Upper lobe of left lung (tissue), 6 donors: ENCODE data around the gene GATAD2A. TPM values are rescaled to one million over a fixed set of nuclear protein-coding genes. Genes with fewer than 3 reads are reported as not detected.

Experiments
- ATAC-seq, 2 donors: fragments of 200-7000 bp; cut with Tn5 transposase; one replicate each; pipeline ENCODE4 v1.9.1; 2022; ENCODE audit warnings: mild to moderate bottlenecking in 2 of 2, moderate library complexity in 2 of 2; ENCODE audit not compliant: low FRiP score in 2 of 2
- DNase-seq, 2 donors: peaks; one replicate each; pipeline ENCODE4 v3.0.0-alpha.2; 2019 to 2020
- H3K27ac ChIP-seq, 4 donors: fragments of 200-600 bp; sonication (generic); one replicate each; pipeline ENCODE4 v1.5.1; 2016 to 2019
- H3K27me3 ChIP-seq, 4 donors: fragments of 200-600 bp; sonication (generic); one replicate each; pipeline ENCODE4 v1.5.1; 2017 to 2019
- H3K36me3 ChIP-seq, 4 donors: fragments of 200-600 bp; sonication (generic); one replicate each; pipeline ENCODE4 v1.5.1; 2016 to 2019
- H3K4me1 ChIP-seq, 4 donors: fragments of 200-600 bp; sonication (generic); one replicate each; pipeline ENCODE4 v1.5.1; 2018 to 2019
- H3K4me3 ChIP-seq, 4 donors: fragments of 200-600 bp; sonication (generic); one replicate each; pipeline ENCODE4 v1.5.1; 2017 to 2019; ENCODE audit warnings: mild to moderate bottlenecking in 2 of 4, moderate library complexity in 1 of 4
- H3K9me3 ChIP-seq, 4 donors: fragments of 200-600 bp; sonication (generic); one replicate each; pipeline ENCODE4 v1.5.1; 2018 to 2019
- EP300 ChIP-seq, 4 donors: sonication (generic); formaldehyde crosslinking; IDR thresholded peaks; one replicate each; pipeline ENCODE4 v1.5.1; 2017; ENCODE audit warnings: antibody characterized with exemption in 4 of 4, control low read depth in 2 of 4
- POLR2A ChIP-seq, 4 donors: fragments of 450-650 bp; IDR thresholded peaks; one replicate each; pipeline ENCODE4 v1.5.1; 2016 to 2017; ENCODE audit warnings: antibody characterized with exemption in 4 of 4, mild to moderate bottlenecking in 2 of 4
- POLR2AphosphoS5 ChIP-seq, 2 donors: sonication (generic); formaldehyde crosslinking; IDR thresholded peaks; one replicate each; pipeline ENCODE4 v1.5.1; 2017; ENCODE audit warnings: antibody characterized with exemption in 2 of 2
- WGBS, 2 donors: methylation state at CpG; one replicate each; pipeline ENCODE4 v1.1.5; 2017 to 2018; 5-methylcytosine and 5-hydroxymethylcytosine counted together
- total RNA-seq, 6 donors: library from RNA; depleted of rRNA in 4 of 6; stranded (reverse); fragments of >200 nt in 4 of 6; gene quantifications; one replicate each; pipeline versions ENCODE4 v1.1.0 to v1.2.1, GENCODE V29; 2016 to 2021
- TF ChIP-seq, protein P1 (sequence below), 6 experiments: fragments of 450-650 bp in 4 of 6; fragments of 200-600 bp in 2 of 6; sonication (generic) in 2 of 6; IDR thresholded peaks; one replicate each; pipeline ENCODE4 v1.5.1; 2016 to 2019; ENCODE audit warnings: antibody characterized with exemption in 6 of 6
- donor health status: DM: no; HTN: no; CAD: no; lungs with moderate emphysema.
- donor health status: DM: no; HTN: yes; CAD: no; lungs with severe emphysema.

The GATAD2A gene
- total RNA-seq, 6 donors from 2014 or later = 60.8 to 182 (median 88.0) TPM

DNA sequence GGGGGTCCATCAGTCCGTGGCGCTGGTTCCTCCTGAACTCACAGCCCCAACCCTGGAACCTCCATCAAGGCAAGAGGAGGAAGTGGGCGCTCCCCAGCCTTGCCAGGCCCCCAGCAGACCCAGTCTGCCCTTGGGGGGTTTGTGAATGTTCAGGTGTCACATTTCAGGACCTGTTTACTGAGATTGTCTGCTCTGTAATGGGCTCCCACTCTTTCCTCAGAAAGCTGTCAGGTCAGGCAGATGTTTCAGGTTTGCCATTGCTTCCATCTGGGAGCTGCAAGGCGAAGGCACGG is 80.5 kb downstream of the GATAD2A start:
- 86 to 87% methylated on average over 5 of the region's 5 CpGs for WGBS, 2 donors
- no peak for DNase-seq
- no peak for TF ChIP-seq POLR2AphosphoS5 (IDR thresholded peaks at IDR 0.05)
- Histone ChIP-seq H3K27ac (peak overlapping the region in 1 of 4 donors; percentile 83), H3K4me3 (no peak overlapping the region), H3K9me3 (no peaks in the 10 kb centered on the region), H3K4me1 (peaks cover 44 to 64% (median 52%) of the 10 kb centered on the region in 4 donors), H3K27me3 (no peaks in the 10 kb centered on the region), H3K36me3 (peaks cover 0 to 26% (median 4%) of the 10 kb centered on the region in 4 donors)
- ATAC-seq = no peak

DNA sequence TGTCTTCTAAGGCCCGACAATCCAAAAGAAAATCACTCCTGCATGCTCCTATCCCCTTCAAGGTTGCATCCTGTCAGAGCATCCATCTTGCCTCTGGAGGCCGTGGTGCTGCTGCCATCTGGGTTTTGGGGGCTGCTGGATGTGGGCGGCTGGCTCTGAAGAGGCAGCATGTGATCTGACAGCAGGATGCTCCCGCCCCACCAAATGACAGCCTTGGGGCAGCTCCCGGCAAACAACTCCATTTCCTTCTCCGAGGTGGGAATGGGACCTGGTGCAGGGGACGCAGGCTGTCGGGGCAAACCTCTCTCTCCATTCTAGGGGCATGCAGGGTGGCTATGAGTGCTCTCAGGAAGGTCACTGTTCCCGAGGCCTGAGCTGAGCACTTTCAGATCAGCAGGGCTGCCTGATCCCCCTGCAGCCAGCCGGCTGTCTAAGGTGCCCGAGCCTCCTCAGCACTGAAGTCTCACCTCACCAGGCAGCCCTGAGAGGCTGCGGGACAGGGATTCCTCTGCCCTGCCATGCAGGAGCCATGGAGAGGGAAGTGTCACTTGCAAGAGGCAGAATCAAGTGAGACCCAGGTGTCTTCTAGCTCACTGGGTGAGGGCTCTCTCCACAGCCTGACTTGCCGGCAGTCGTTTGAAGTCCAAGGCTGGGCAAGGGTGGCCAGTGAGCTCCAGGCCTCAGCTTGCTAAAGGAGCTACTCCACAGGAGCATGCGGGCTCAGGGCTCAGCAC is 81.0 kb downstream of the GATAD2A start:
- TF ChIP-seq, protein P1, sequence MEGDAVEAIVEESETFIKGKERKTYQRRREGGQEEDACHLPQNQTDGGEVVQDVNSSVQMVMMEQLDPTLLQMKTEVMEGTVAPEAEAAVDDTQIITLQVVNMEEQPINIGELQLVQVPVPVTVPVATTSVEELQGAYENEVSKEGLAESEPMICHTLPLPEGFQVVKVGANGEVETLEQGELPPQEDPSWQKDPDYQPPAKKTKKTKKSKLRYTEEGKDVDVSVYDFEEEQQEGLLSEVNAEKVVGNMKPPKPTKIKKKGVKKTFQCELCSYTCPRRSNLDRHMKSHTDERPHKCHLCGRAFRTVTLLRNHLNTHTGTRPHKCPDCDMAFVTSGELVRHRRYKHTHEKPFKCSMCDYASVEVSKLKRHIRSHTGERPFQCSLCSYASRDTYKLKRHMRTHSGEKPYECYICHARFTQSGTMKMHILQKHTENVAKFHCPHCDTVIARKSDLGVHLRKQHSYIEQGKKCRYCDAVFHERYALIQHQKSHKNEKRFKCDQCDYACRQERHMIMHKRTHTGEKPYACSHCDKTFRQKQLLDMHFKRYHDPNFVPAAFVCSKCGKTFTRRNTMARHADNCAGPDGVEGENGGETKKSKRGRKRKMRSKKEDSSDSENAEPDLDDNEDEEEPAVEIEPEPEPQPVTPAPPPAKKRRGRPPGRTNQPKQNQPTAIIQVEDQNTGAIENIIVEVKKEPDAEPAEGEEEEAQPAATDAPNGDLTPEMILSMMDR (IDR thresholded peaks at IDR 0.05) = no peak
- Histone ChIP-seq H3K4me3 (no peak overlapping the region), H3K4me1 (peaks cover 44 to 62% (median 52%) of the 10 kb centered on the region in 4 donors), H3K36me3 (peaks cover 0 to 20% (median 4%) of the 10 kb centered on the region in 4 donors), H3K27ac (peak overlapping the region in 1 of 4 donors; percentile 83), H3K27me3 (no peaks in the 10 kb centered on the region), H3K9me3 (no peaks in the 10 kb centered on the region)
- 77 to 87% methylated on average over 5 to 15 of the region's 15 CpGs for WGBS, 2 donors
- ATAC-seq (no peak), DNase-seq (no peak)

DNA sequence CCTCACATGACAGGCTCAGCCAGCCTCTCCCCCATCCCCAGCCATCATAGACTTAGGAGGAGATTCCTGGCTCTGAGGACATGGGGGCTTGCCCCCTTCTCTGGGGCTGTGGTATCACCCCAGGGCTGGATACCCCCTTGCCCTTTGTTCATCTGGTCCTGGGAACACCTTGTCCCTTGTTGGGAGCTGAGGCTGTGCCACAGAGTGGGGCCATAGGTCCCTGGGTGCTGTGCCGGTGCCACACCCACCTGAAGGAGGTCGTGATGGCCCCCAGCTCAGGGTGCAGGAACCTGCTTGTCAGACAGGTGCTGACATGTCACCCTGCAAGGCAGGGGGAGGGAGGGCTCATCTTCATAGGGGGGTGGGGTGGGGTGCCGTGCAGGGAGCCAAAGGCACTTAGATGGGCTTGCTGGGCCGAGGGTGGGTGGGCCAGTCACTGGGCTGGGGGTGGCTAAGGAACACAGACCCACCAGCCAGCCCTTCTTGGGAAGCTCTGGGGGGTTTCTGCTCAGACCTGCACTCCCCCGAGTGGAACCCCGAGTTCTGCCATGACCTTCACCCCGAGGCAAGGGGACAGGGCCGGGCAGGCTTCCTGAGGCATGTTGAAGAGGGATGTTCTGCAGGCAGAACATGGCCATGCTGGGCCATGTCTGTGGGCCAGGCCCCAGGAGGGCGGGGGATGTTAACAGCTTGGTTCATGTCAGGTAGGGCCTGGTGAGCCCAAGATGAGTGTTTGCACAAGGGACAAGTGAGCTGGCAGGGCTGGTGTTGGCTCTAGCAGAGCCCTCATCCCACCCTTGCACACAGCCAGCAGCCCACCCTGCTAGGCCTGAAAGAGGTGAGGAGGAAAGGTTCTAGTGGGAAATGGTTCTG is 81.8 kb downstream of the GATAD2A start:
- H3K4me3 ChIP-seq = no peak overlapping the region
- DNase-seq (peak in 1 of 2 donors; percentile 42), ATAC-seq (no peak)
- 59% methylated on average over 8 of the region's 9 CpGs; no CpG with 5 or more reads in 1 of the 2 donors for WGBS, 2 donors
- TF ChIP-seq POLR2AphosphoS5 (IDR thresholded peaks at IDR 0.05) (no peak), EP300 (IDR thresholded peaks at IDR 0.05) (no peak), POLR2A (IDR thresholded peaks at IDR 0.05) (no peak)
- TF ChIP-seq, protein P1 (IDR thresholded peaks at IDR 0.05) = no peak
- H3K4me1 ChIP-seq = peaks cover 44 to 62% (median 52%) of the 10 kb centered on the region in 4 donors
- peak overlapping the region; percentile 68 to 83 (median 79) for H3K27ac ChIP-seq
- no peaks in the 10 kb centered on the region for H3K9me3 ChIP-seq
- peaks cover 0 to 24% (median 8%) of the 10 kb centered on the region in 4 donors for H3K36me3 ChIP-seq
- no peaks in the 10 kb centered on the region for H3K27me3 ChIP-seq

DNA sequence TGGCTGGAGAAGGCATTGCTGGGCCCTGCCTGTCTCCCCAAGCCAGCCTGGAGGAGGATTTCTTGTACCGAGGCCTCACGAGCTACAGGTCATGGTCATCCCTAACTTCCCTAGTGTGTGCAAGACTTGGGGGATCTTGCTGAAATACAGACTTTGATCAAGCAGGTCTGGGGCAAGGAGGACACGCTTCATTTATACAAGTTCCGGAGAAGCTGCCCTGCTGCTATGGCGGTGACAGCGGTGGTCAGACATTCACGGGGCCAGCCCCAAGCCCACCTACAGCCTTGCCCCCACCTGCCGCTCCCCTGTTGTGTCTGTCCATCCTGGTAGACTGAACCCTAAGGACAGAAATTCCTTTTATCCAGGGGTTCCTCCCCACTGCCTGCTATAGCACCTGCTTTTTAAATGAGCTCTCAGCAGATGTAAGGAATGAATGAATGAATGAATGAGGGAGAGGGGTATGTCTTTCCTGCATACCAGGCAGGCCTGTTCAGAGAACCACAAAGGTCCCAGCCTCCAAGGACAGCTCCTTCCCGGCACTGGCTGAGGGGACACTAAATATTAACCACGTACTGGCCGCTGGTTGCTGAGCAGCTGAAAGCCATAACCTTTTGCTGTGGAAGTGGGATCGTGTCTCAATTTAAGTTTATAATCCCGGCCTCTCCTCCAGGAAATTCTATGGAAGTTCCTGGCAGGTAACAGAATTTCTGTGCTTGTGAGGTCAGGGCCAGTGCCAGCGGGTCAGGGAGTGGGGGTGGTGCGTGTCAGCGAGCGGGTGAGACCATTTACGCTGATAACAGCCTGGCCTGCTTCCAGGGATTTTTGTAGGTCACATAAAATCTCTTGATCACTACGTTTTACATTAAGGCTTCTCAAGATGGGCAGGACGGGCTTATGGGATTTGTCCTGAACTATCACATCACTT is 82.7 kb downstream of the GATAD2A start:
- Histone ChIP-seq H3K4me1 (peaks cover 44 to 62% (median 52%) of the 10 kb centered on the region in 4 donors), H3K9me3 (no peaks in the 10 kb centered on the region), H3K27ac (peak overlapping the region; percentile 68 to 83 (median 79)), H3K4me3 (peak overlapping the region in 1 of 4 donors; percentile 29), H3K27me3 (no peaks in the 10 kb centered on the region), H3K36me3 (peaks cover 0 to 27% (median 14%) of the 10 kb centered on the region in 4 donors)
- WGBS, 2 donors = 46 to 60% methylated on average over 19 to 20 of the region's 20 CpGs
- ATAC-seq = no peak
- DNase-seq = no peak
- TF ChIP-seq EP300 (IDR thresholded peaks at IDR 0.05) = no peak
- no peak for TF ChIP-seq POLR2AphosphoS5 (IDR thresholded peaks at IDR 0.05)
- no peak for TF ChIP-seq POLR2A (IDR thresholded peaks at IDR 0.05)
- TF ChIP-seq, protein P1 (IDR thresholded peaks at IDR 0.05) = no peak
